ENCODE data around the gene PEAK1.

GRCh38 chr15:77354063-77354462 is 65.8 kb downstream of the PEAK1 start:
- no peak for TF ChIP-seq CTCF (IDR thresholded peaks at IDR 0.05)
- TF ChIP-seq POLR2A (IDR thresholded peaks at IDR 0.05; ENCODE audit: low read depth) = no peak
- TF ChIP-seq EP300 (IDR thresholded peaks at IDR 0.05) = no peak
- TF ChIP-seq POLR2AphosphoS5 (IDR thresholded peaks at IDR 0.05) = no peak
